HCT116 (cell line): ENCODE measurements around the gene ZNF516. TPM values are rescaled to one million over a fixed set of nuclear protein-coding genes. Genes with fewer than 3 reads are reported as not detected.

Experiments
- ATAC-seq: fragments of 200-7000 bp; cut with Tn5 transposase; 2 replicates; pipeline ENCODE4 v1.9.1; 2020; ENCODE audit warnings: mild to moderate bottlenecking, moderate library complexity
- BruUV-seq: library from RNA; stranded (reverse); fragments of 400-500 nt; replicated peaks from 2 replicates; lab custom pipeline; 2021; lab: Mats Ljungman, UMichigan
- CTCF ChIA-PET: fragments of 300-600 bp; sonication (Branson Sonifier 250); formaldehyde crosslinking; loops from one replicate; lab custom pipeline; 2021; ENCODE audit warnings: antibody characterized with exemption; lab: Charles Lee
- POLR2A ChIA-PET: fragments of 300-600, 350-600 bp; sonication (Branson Sonifier 250); formaldehyde crosslinking; loops from one replicate; lab custom pipeline; 2021; ENCODE audit warnings: antibody characterized with exemption; lab: Charles Lee
- RAD21 ChIA-PET, 2 experiments: fragments of 300-600 bp; sonication (Branson Sonifier 250); formaldehyde crosslinking; loops; one replicate each; lab custom pipeline; 2023; ENCODE audit warnings: low total read pairs in 2 of 2; ENCODE audit not compliant: uncharacterized antibody in 2 of 2, unreplicated experiment in 2 of 2, low non-redundant PET in 1 of 2; lab: Charles Lee
- DNase-seq: peaks from one replicate; pipeline ENCODE4 v3.0.0-alpha.2; 2010; ENCODE audit warnings: low read depth, low spot score
- H2AFZ ChIP-seq: fragments of 200-600 bp; shearing (Covaris generic), sonication (generic); 2 replicates; pipeline ENCODE4 v1.6.1; 2017; ENCODE audit warnings: low read depth, mixed run types, mixed read lengths, antibody characterized with exemption, low read length; ENCODE audit not compliant: poor library complexity, severe bottlenecking
- H3K27ac ChIP-seq: 2 replicates; pipeline ENCODE4 v1.5.1; 2012; ENCODE audit warnings: low read depth, low read length
- H3K27me3 ChIP-seq: fragments of 200-600 bp; sonication (generic); 2 replicates; pipeline ENCODE4 v1.6.1; 2016; ENCODE audit warnings: mixed run types, low read length, mixed read lengths; ENCODE audit not compliant: insufficient read depth
- H3K36me3 ChIP-seq, 2 experiments: fragments of 200-500 bp in 1 of 2; fragments of 200-600 bp in 1 of 2; sonication (Bioruptor generic) in 1 of 2; sonication (generic) in 1 of 2; 2 replicates each; pipeline versions ENCODE4 v1.5.1 to v1.6.1; 2014 to 2016; ENCODE audit warnings: low read length in 2 of 2, inconsistent platforms in 1 of 2, mixed read lengths in 1 of 2, mixed run types in 1 of 2; ENCODE audit not compliant: insufficient read depth in 2 of 2, control insufficient read depth in 1 of 2
- H3K4me1 ChIP-seq, 2 experiments: fragments of 200-600 bp in 1 of 2; sonication (generic) in 1 of 2; 2 replicates each; pipeline versions ENCODE4 v1.5.1 to v1.6.1; 2012 to 2017; ENCODE audit warnings: low read length in 2 of 2, inconsistent platforms in 1 of 2, mild to moderate bottlenecking in 1 of 2, mixed read lengths in 1 of 2, mixed run types in 1 of 2, moderate library complexity in 1 of 2; ENCODE audit not compliant: insufficient read depth in 2 of 2, control insufficient read depth in 1 of 2
- H3K4me2 ChIP-seq: fragments of 200-600 bp; sonication (generic); 2 replicates; pipeline ENCODE4 v1.6.1; 2017; ENCODE audit warnings: mixed run types, low read length, mixed read lengths
- H3K4me3 ChIP-seq, 2 experiments: fragments of 200-600 bp in 1 of 2; sonication (generic) in 1 of 2; replicated peaks in 1 of 2; 2 replicates each; pipeline ENCODE4 v1.5.1; 2011 to 2016; ENCODE audit warnings: low read length in 2 of 2, control low read depth in 1 of 2, low read depth in 1 of 2, mild to moderate bottlenecking in 1 of 2, mixed read lengths in 1 of 2, mixed run types in 1 of 2
- H3K79me2 ChIP-seq: fragments of 200-600 bp; sonication (generic); 2 replicates; pipeline ENCODE4 v1.6.1; 2017; ENCODE audit warnings: mild to moderate bottlenecking, mixed run types, low read length, moderate library complexity, mixed read lengths; ENCODE audit not compliant: insufficient read depth
- H3K9ac ChIP-seq: fragments of 200-600 bp; sonication (generic); 2 replicates; pipeline ENCODE4 v1.6.1; 2016; ENCODE audit warnings: low read length, mixed read lengths
- H3K9me2 ChIP-seq: fragments of 200-600 bp; sonication (generic), shearing (Covaris generic); 2 replicates; pipeline ENCODE4 v1.6.1; 2017; ENCODE audit warnings: mixed run types, mild to moderate bottlenecking, moderate library complexity; ENCODE audit not compliant: insufficient read depth
- H3K9me3 ChIP-seq, 2 experiments: fragments of 200-500 bp in 1 of 2; fragments of 200-600 bp in 1 of 2; sonication (Bioruptor generic) in 1 of 2; sonication (generic) in 1 of 2; 2 replicates each; pipeline ENCODE4 v1.6.1; 2014 to 2017; ENCODE audit warnings: low read length in 2 of 2, mixed read lengths in 2 of 2, inconsistent platforms in 1 of 2, low read depth in 1 of 2, mild to moderate bottlenecking in 1 of 2, mixed run types in 1 of 2, moderate library complexity in 1 of 2; ENCODE audit not compliant: control insufficient read depth in 1 of 2, insufficient read depth in 1 of 2
- H4K20me1 ChIP-seq: fragments of 200-600 bp; sonication (generic), shearing (Covaris generic); 2 replicates; pipeline ENCODE4 v1.6.1; 2017; ENCODE audit warnings: mixed run types, mild to moderate bottlenecking, moderate library complexity; ENCODE audit not compliant: insufficient read depth
- CBX3 ChIP-seq: IDR thresholded peaks from 2 replicates; pipeline ENCODE4 v1.6.1; 2012; ENCODE audit warnings: low read depth
- EGR1 ChIP-seq: IDR thresholded peaks from 2 replicates; pipeline ENCODE4 v1.6.1; 2012; ENCODE audit warnings: low read depth
- ELF1 ChIP-seq: IDR thresholded peaks from 2 replicates; pipeline ENCODE4 v1.6.1; 2012; ENCODE audit warnings: low read depth, borderline replicate concordance
- EZH2 ChIP-seq: fragments of 200-600 bp; sonication (generic); IDR thresholded peaks from 2 replicates; pipeline ENCODE4 v1.6.1; 2017; ENCODE audit warnings: antibody characterized with exemption, mixed run types
- EZH2phosphoT487 ChIP-seq: fragments of 200-600 bp; IDR thresholded peaks from 2 replicates; pipeline ENCODE4 v1.6.1; 2018; ENCODE audit warnings: antibody characterized with exemption, borderline replicate concordance
- JUND ChIP-seq: IDR thresholded peaks from 2 replicates; pipeline ENCODE4 v1.6.1; 2012
- POLR2A ChIP-seq: IDR thresholded peaks from 2 replicates; pipeline ENCODE4 v1.7.0; 2011; ENCODE audit warnings: borderline replicate concordance; ENCODE audit not compliant: insufficient read depth, insufficient read length; ENCODE audit errors: extremely low read depth
- POLR2AphosphoS5 ChIP-seq: IDR thresholded peaks from 2 replicates; pipeline ENCODE4 v1.6.1; 2011; ENCODE audit warnings: mild to moderate bottlenecking, low read depth, low read length, moderate library complexity
- RAD21 ChIP-seq: IDR thresholded peaks from 2 replicates; pipeline ENCODE4 v1.6.1; 2012; ENCODE audit warnings: low read depth, mild to moderate bottlenecking
- SIN3A ChIP-seq: IDR thresholded peaks from 2 replicates; pipeline ENCODE4 v1.6.1; 2012; ENCODE audit warnings: low read depth
- SP1 ChIP-seq: IDR thresholded peaks from 2 replicates; pipeline ENCODE4 v1.6.1; 2012; ENCODE audit warnings: low read depth
- SRF ChIP-seq: IDR thresholded peaks from 2 replicates; pipeline ENCODE4 v1.6.1; 2012; ENCODE audit warnings: low read depth
- TCF7L2 ChIP-seq: IDR thresholded peaks from 2 replicates; pipeline ENCODE4 v1.7.0; 2011; ENCODE audit warnings: borderline replicate concordance, inconsistent platforms; ENCODE audit not compliant: insufficient read depth, insufficient read length; ENCODE audit errors: extremely low read depth
- YY1 ChIP-seq: IDR thresholded peaks from 2 replicates; pipeline ENCODE4 v1.6.1; 2011; ENCODE audit warnings: low read length, low read depth, moderate library complexity, mild to moderate bottlenecking; ENCODE audit not compliant: insufficient replicate concordance; ENCODE audit errors: extremely low read depth
- ZFX ChIP-seq: fragments of 450-650 bp; IDR thresholded peaks from 2 replicates; pipeline ENCODE4 v1.6.1; 2017
- intact Hi-C: fragments of 100-400 bp; cut with micrococcal nuclease; formaldehyde crosslinking; loops from 2 replicates; pipeline ENCODE4 v1.10.0; 2022
- total RNA-seq: library from RNA; stranded (reverse); gene quantifications from one replicate; pipeline ENCODE4 v1.2.1, GENCODE V29; 2021; ENCODE audit not compliant: unreplicated experiment
- TF ChIP-seq, protein P1 (sequence below): IDR thresholded peaks from 2 replicates; pipeline ENCODE4 v1.6.1; 2012
- TF ChIP-seq, protein P2 (sequence below): IDR thresholded peaks from 2 replicates; pipeline ENCODE4 v1.6.1; 2011; ENCODE audit warnings: mild to moderate bottlenecking, low read length, moderate library complexity; ENCODE audit not compliant: insufficient replicate concordance; ENCODE audit errors: extremely low read depth
- TF ChIP-seq, protein P3 (sequence below), 3 experiments: fragments of 200-600 bp in 1 of 3; sonication (generic) in 1 of 3; IDR thresholded peaks in 2 of 3; conservative IDR thresholded peaks in 1 of 3; 2 replicates each; pipeline ENCODE4 v1.5.1; 2012 to 2017; ENCODE audit warnings: low read depth in 2 of 3, low read length in 2 of 3, antibody characterized with exemption in 1 of 3, borderline replicate concordance in 1 of 3, control low read depth in 1 of 3, mild to moderate bottlenecking in 1 of 3, mixed read lengths in 1 of 3, mixed run types in 1 of 3, moderate library complexity in 1 of 3; ENCODE audit not compliant: insufficient read depth in 1 of 3
- TF ChIP-seq, protein P4 (sequence below): IDR thresholded peaks from 2 replicates; pipeline ENCODE4 v1.6.1; 2012; ENCODE audit warnings: low read depth
- TF ChIP-seq, protein P5 (sequence below): IDR thresholded peaks from 2 replicates; pipeline ENCODE4 v1.6.1; 2012

Gene ZNF516
- total RNA-seq, 1 experiment from 2014 or later = 32.0 TPM

DNA sequence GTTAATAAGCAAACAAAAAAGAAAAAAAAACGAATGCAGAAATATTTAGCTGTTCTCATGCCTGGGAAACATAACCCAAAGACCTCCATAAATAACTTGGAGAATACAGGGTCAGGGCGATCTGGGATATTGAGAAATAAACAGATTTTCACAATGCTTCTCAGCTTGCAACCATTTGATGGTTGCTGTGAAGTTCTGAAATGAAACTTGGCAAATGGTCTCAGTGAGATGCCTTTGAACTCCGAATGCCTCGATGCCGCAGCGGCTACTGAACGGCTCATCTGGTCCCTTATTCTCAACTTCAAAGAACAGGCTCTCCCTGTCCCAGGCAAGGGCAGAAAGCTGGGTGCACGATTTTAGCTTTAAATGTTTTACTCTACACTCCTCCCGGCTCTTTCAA lies 78.1 kb downstream of the ZNF516 start:
- Histone ChIP-seq H3K9me3 (no peaks in the 10 kb centered on the region), H3K27ac (no peak overlapping the region), H3K4me1 (no peaks in the 10 kb centered on the region; a peak in 1 of 4 replicates), H2AFZ (no peak overlapping the region), H3K27me3 (no peaks in the 10 kb centered on the region), H3K4me2 (no peak overlapping the region), H3K9ac (no peak overlapping the region), H3K9me2 (no peaks in the 10 kb centered on the region), H3K36me3 (no peaks in the 10 kb centered on the region)
- no peak for DNase-seq
- RAD21 ChIA-PET = no interaction called here
- TF ChIP-seq YY1 (no peak), ELF1 (no peak), POLR2AphosphoS5 (no peak), EZH2 (no peak), SIN3A (no peak), SRF (no peak), TCF7L2 (no peak), JUND (no peak), EZH2phosphoT487 (no peak), SP1 (no peak), CBX3 (no peak), ZFX (no peak), POLR2A (no peak), EGR1 (no peak), RAD21 (no peak)
- TF ChIP-seq, protein P1, sequence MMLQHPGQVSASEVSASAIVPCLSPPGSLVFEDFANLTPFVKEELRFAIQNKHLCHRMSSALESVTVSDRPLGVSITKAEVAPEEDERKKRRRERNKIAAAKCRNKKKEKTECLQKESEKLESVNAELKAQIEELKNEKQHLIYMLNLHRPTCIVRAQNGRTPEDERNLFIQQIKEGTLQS = no peak
- TF ChIP-seq, protein P2, sequence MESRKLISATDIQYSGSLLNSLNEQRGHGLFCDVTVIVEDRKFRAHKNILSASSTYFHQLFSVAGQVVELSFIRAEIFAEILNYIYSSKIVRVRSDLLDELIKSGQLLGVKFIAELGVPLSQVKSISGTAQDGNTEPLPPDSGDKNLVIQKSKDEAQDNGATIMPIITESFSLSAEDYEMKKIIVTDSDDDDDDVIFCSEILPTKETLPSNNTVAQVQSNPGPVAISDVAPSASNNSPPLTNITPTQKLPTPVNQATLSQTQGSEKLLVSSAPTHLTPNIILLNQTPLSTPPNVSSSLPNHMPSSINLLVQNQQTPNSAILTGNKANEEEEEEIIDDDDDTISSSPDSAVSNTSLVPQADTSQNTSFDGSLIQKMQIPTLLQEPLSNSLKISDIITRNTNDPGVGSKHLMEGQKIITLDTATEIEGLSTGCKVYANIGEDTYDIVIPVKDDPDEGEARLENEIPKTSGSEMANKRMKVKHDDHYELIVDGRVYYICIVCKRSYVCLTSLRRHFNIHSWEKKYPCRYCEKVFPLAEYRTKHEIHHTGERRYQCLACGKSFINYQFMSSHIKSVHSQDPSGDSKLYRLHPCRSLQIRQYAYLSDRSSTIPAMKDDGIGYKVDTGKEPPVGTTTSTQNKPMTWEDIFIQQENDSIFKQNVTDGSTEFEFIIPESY = no peak
- TF ChIP-seq, protein P3, sequence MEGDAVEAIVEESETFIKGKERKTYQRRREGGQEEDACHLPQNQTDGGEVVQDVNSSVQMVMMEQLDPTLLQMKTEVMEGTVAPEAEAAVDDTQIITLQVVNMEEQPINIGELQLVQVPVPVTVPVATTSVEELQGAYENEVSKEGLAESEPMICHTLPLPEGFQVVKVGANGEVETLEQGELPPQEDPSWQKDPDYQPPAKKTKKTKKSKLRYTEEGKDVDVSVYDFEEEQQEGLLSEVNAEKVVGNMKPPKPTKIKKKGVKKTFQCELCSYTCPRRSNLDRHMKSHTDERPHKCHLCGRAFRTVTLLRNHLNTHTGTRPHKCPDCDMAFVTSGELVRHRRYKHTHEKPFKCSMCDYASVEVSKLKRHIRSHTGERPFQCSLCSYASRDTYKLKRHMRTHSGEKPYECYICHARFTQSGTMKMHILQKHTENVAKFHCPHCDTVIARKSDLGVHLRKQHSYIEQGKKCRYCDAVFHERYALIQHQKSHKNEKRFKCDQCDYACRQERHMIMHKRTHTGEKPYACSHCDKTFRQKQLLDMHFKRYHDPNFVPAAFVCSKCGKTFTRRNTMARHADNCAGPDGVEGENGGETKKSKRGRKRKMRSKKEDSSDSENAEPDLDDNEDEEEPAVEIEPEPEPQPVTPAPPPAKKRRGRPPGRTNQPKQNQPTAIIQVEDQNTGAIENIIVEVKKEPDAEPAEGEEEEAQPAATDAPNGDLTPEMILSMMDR (IDR thresholded peaks at IDR 0.05 in 2 of 3, conservative IDR thresholded peaks at IDR 0.05 in 1 of 3; ENCODE audit: borderline replicate concordance in 1 of 3, insufficient read depth in 1 of 3, low read depth in 2 of 3, low read length in 2 of 3) = no peak
- TF ChIP-seq, protein P4, sequence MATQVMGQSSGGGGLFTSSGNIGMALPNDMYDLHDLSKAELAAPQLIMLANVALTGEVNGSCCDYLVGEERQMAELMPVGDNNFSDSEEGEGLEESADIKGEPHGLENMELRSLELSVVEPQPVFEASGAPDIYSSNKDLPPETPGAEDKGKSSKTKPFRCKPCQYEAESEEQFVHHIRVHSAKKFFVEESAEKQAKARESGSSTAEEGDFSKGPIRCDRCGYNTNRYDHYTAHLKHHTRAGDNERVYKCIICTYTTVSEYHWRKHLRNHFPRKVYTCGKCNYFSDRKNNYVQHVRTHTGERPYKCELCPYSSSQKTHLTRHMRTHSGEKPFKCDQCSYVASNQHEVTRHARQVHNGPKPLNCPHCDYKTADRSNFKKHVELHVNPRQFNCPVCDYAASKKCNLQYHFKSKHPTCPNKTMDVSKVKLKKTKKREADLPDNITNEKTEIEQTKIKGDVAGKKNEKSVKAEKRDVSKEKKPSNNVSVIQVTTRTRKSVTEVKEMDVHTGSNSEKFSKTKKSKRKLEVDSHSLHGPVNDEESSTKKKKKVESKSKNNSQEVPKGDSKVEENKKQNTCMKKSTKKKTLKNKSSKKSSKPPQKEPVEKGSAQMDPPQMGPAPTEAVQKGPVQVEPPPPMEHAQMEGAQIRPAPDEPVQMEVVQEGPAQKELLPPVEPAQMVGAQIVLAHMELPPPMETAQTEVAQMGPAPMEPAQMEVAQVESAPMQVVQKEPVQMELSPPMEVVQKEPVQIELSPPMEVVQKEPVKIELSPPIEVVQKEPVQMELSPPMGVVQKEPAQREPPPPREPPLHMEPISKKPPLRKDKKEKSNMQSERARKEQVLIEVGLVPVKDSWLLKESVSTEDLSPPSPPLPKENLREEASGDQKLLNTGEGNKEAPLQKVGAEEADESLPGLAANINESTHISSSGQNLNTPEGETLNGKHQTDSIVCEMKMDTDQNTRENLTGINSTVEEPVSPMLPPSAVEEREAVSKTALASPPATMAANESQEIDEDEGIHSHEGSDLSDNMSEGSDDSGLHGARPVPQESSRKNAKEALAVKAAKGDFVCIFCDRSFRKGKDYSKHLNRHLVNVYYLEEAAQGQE = no peak
- TF ChIP-seq, protein P5, sequence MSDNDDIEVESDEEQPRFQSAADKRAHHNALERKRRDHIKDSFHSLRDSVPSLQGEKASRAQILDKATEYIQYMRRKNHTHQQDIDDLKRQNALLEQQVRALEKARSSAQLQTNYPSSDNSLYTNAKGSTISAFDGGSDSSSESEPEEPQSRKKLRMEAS = no peak
- TF ChIP-seq, all 23 proteins: peak for 0
- ChIA-PET POLR2A (no interaction called here), CTCF (interaction anchor here (0.6 kb wide), 1 partner anchor 283 kb away, joined by 3 read pairs; no protein-coding TSS in a partner anchor)
- BruUV-seq = no TSS peak
- Histone ChIP-seq H3K79me2 (no peaks in the 10 kb centered on the region), H3K4me3 (no peak overlapping the region), H4K20me1 (no peaks in the 10 kb centered on the region)
- no peak for ATAC-seq
- intact Hi-C loops = no loop called here
